IMR-90 (cell line): ENCODE data around the gene LRRC14B. TPM values are rescaled to one million over a fixed set of nuclear protein-coding genes. Genes with fewer than 3 reads are reported as not detected.

ENCODE experiments used
- ATAC-seq: fragments of 200-7000 bp; cut with Tn5 transposase; 2 replicates; pipeline ENCODE4 v1.9.1; 2020; ENCODE audit warnings: low read depth, mild to moderate bottlenecking, moderate library complexity
- BruUV-seq: library from RNA; stranded (reverse); fragments of 400-500 nt; replicated peaks from 2 replicates; lab custom pipeline; 2021; lab: Mats Ljungman, UMichigan
- CTCF ChIA-PET: fragments of 300-600 bp; formaldehyde crosslinking; extraction: SDS; loops from one replicate; lab custom pipeline; 2021; ENCODE audit warnings: antibody characterized with exemption; lab: Yijun Ruan, JAX
- POLR2A ChIA-PET: fragments of 300-600 bp; sonication (Branson Sonifier 250); formaldehyde crosslinking; loops from one replicate; lab custom pipeline; 2022; ENCODE audit warnings: antibody characterized with exemption; ENCODE audit not compliant: unreplicated experiment; lab: Charles Lee
- DNase-seq: peaks from one replicate; pipeline ENCODE4 v3.0.0; 2013
- H2AFZ ChIP-seq: replicated peaks from 2 replicates; pipeline ENCODE3; 2013; ENCODE audit warnings: low read length, mild to moderate bottlenecking; ENCODE audit not compliant: poor library complexity
- H2AK5ac ChIP-seq: 2 replicates; pipeline ENCODE4 v1.6.1; 2013; ENCODE audit warnings: low read depth, low read length, inconsistent platforms
- H2AK9ac ChIP-seq: replicated peaks from 2 replicates; pipeline ENCODE3; 2013; ENCODE audit warnings: mild to moderate bottlenecking, low read depth, low read length, moderate library complexity; ENCODE audit not compliant: poor library complexity
- H2BK120ac ChIP-seq: 2 replicates; pipeline ENCODE4 v1.6.1; 2013; ENCODE audit warnings: low read depth, low read length, inconsistent platforms
- H2BK15ac ChIP-seq: 3 replicates; pipeline ENCODE4 v1.6.1; 2013; ENCODE audit warnings: low read depth, low read length, inconsistent platforms
- H2BK20ac ChIP-seq: 2 replicates; pipeline ENCODE4 v1.6.1; 2013; ENCODE audit warnings: low read depth, mild to moderate bottlenecking, inconsistent platforms, low read length, moderate library complexity
- H2BK5ac ChIP-seq: 2 replicates; pipeline ENCODE4 v1.6.1; 2013; ENCODE audit warnings: mild to moderate bottlenecking, low read depth, low read length, inconsistent platforms; ENCODE audit not compliant: poor library complexity, severe bottlenecking
- H3K14ac ChIP-seq: replicated peaks from 2 replicates; pipeline ENCODE4 v1.6.1; 2013; ENCODE audit warnings: low read depth, low read length, inconsistent platforms
- H3K18ac ChIP-seq: 2 replicates; pipeline ENCODE4 v1.6.1; 2013; ENCODE audit warnings: low read depth, low read length, control low read depth
- H3K23ac ChIP-seq: 2 replicates; pipeline ENCODE4 v1.6.1; 2013; ENCODE audit warnings: low read depth, low read length, inconsistent platforms
- H3K27ac ChIP-seq: 2 replicates; pipeline ENCODE4 v1.5.1; 2013; ENCODE audit warnings: mild to moderate bottlenecking, control low read depth, low read length; ENCODE audit not compliant: insufficient read depth
- H3K27me3 ChIP-seq: 2 replicates; pipeline ENCODE4 v1.6.1; 2013; ENCODE audit warnings: low read length; ENCODE audit not compliant: control insufficient read depth, insufficient read depth
- H3K36me3 ChIP-seq: 2 replicates; pipeline ENCODE4 v1.6.1; 2013; ENCODE audit warnings: low read length, mixed read lengths; ENCODE audit not compliant: control insufficient read depth, insufficient read depth
- H3K4ac ChIP-seq: 2 replicates; pipeline ENCODE4 v1.6.1; 2013; ENCODE audit warnings: low read depth, low read length, inconsistent platforms
- H3K4me1 ChIP-seq: 2 replicates; pipeline ENCODE4 v1.6.1; 2013; ENCODE audit warnings: low read length, mixed read lengths; ENCODE audit not compliant: control insufficient read depth, insufficient read depth
- H3K4me2 ChIP-seq: 2 replicates; pipeline ENCODE4 v1.6.1; 2013; ENCODE audit warnings: low read depth, mild to moderate bottlenecking, control low read depth, low read length, moderate library complexity
- H3K4me3 ChIP-seq: 2 replicates; pipeline ENCODE4 v1.5.1; 2013; ENCODE audit warnings: low read depth, mild to moderate bottlenecking, control low read depth, low read length, moderate library complexity; ENCODE audit not compliant: insufficient read depth
- H3K56ac ChIP-seq: 2 replicates; pipeline ENCODE4 v1.6.1; 2013; ENCODE audit warnings: low read length, inconsistent platforms; ENCODE audit not compliant: insufficient read depth; ENCODE audit errors: extremely low read depth
- H3K79me1 ChIP-seq, 2 experiments: 2 replicates each; pipeline ENCODE4 v1.6.1; 2013; ENCODE audit warnings: low read length in 2 of 2, inconsistent platforms in 1 of 2, low read depth in 1 of 2
- H3K9ac ChIP-seq: 2 replicates; pipeline ENCODE4 v1.6.1; 2013; ENCODE audit warnings: low read depth, low read length, control low read depth
- H3K9me1 ChIP-seq: 2 replicates; pipeline ENCODE4 v1.6.1; 2013; ENCODE audit warnings: low read length, inconsistent platforms; ENCODE audit not compliant: insufficient read depth
- H3K9me3 ChIP-seq: 2 replicates; pipeline ENCODE4 v1.6.1; 2013; ENCODE audit warnings: low read length; ENCODE audit not compliant: control insufficient read depth, insufficient read depth
- H4K20me1 ChIP-seq: 2 replicates; pipeline ENCODE4 v1.6.1; 2013; ENCODE audit warnings: low read length, inconsistent platforms; ENCODE audit not compliant: insufficient read depth
- H4K5ac ChIP-seq: 2 replicates; pipeline ENCODE4 v1.6.1; 2013; ENCODE audit warnings: mild to moderate bottlenecking, low read depth, low read length, control low read depth
- H4K8ac ChIP-seq, 2 experiments: 2 replicates each; pipeline ENCODE4 v1.6.1; 2013; ENCODE audit warnings: low read depth in 2 of 2, low read length in 2 of 2, control low read depth in 1 of 2, inconsistent platforms in 1 of 2
- H4K91ac ChIP-seq: 2 replicates; pipeline ENCODE4 v1.6.1; 2013; ENCODE audit warnings: low read depth, low read length, inconsistent platforms; ENCODE audit not compliant: insufficient read depth
- CEBPB ChIP-seq: IDR thresholded peaks from 2 replicates; pipeline ENCODE4 v1.6.1; 2012; ENCODE audit warnings: low read depth, low read length, improper control_type of control experiment
- CHD1 ChIP-seq: IDR thresholded peaks from 2 replicates; pipeline ENCODE4 v1.6.1; 2012; ENCODE audit warnings: low read depth, low read length, improper control_type of control experiment
- ELK1 ChIP-seq: fragments of 150-350 bp; IDR thresholded peaks from 2 replicates; pipeline ENCODE4 v1.6.1; 2016; ENCODE audit warnings: low read depth, mild to moderate bottlenecking, low read length, moderate library complexity, borderline replicate concordance
- FOS ChIP-seq: fragments of 150-350 bp; IDR thresholded peaks from 2 replicates; pipeline ENCODE4 v1.6.1; 2016; ENCODE audit warnings: low read depth, low read length
- MAFK ChIP-seq: IDR thresholded peaks from 2 replicates; pipeline ENCODE4 v1.6.1; 2012; ENCODE audit warnings: low read depth, low read length, improper control_type of control experiment
- MXI1 ChIP-seq: IDR thresholded peaks from 2 replicates; pipeline ENCODE4 v1.6.1; 2012; ENCODE audit warnings: low read depth, mild to moderate bottlenecking, low read length, moderate library complexity, borderline replicate concordance
- NFE2L2 ChIP-seq: fragments of 150-350 bp; IDR thresholded peaks from 2 replicates; pipeline ENCODE4 v1.6.1; 2016; ENCODE audit warnings: low read depth, mild to moderate bottlenecking, low read length
- POLR2A ChIP-seq: IDR thresholded peaks from 2 replicates; pipeline ENCODE4 v1.6.1; 2012; ENCODE audit warnings: mild to moderate bottlenecking, low read depth, low read length
- RAD21 ChIP-seq: IDR thresholded peaks from 2 replicates; pipeline ENCODE4 v1.6.1; 2012; ENCODE audit warnings: low read length, improper control_type of control experiment
- RCOR1 ChIP-seq: IDR thresholded peaks from 2 replicates; pipeline ENCODE4 v1.6.1; 2012; ENCODE audit warnings: mild to moderate bottlenecking, low read length, improper control_type of control experiment; ENCODE audit not compliant: insufficient replicate concordance
- RFX5 ChIP-seq: IDR thresholded peaks from 2 replicates; pipeline ENCODE4 v1.8.0; 2012; ENCODE audit warnings: low read depth, mild to moderate bottlenecking, low read length, moderate library complexity
- WGBS, 2 experiments: methylation state at CpG; one replicate each; pipeline versions ENCODE4 v1.1.5 to v1.1.7; 2013; ENCODE audit warnings: missing lambda C conversion rate in 2 of 2; ENCODE audit not compliant: insufficient read length in 1 of 2; ENCODE audit errors: extremely low coverage in 2 of 2; 5-methylcytosine and 5-hydroxymethylcytosine counted together
- dilution Hi-C: fragments of 300-500 bp; cut with HindIII; formaldehyde crosslinking; loops from one replicate; pipeline ENCODE4 v1.14.3; 2018; ENCODE audit warnings: low sequenced_read_pairs; ENCODE audit not compliant: unreplicated experiment
- in situ Hi-C: fragments of 300-500 bp; cut with MboI; formaldehyde crosslinking; loops from 3 replicates; pipeline ENCODE4 v1.14.3; 2019; ENCODE audit warnings: low sequenced_read_pairs, inconsistent platforms, mixed read lengths
- intact Hi-C: fragments of 100-400 bp; cut with micrococcal nuclease; formaldehyde crosslinking; loops from 2 replicates; pipeline ENCODE4 v1.10.0; 2022
- polyA plus RNA-seq, 3 experiments: library from polyadenylated mRNA; depleted of rRNA; stranded (reverse); fragments of >200 nt; gene quantifications; 2 replicates each; pipeline ENCODE4 v1.2.3, GENCODE V29; 2012; ENCODE audit warnings: low replicate concordance in 1 of 3
- total RNA-seq: library from RNA; depleted of rRNA; stranded (reverse); fragments of >200 nt; gene quantifications from 2 replicates; pipeline ENCODE4 v1.2.3, GENCODE V29; 2012
- TF ChIP-seq, protein P1 (sequence below): fragments of 150-350 bp; IDR thresholded peaks from 2 replicates; pipeline ENCODE4 v1.6.1; 2017; ENCODE audit warnings: mild to moderate bottlenecking, antibody characterized with exemption, low read length, low read depth
- TF ChIP-seq, protein P2 (sequence below): conservative IDR thresholded peaks from 2 replicates; pipeline ENCODE4 v1.5.1; 2012; ENCODE audit warnings: mild to moderate bottlenecking, low read depth, low read length, improper control_type of control experiment

LRRC14B gene
- total and polyA plus RNA-seq, 2 of the 4 experiments (the other 2 are of a cell fraction): not detected

- no peak overlapping the region for H3K27ac ChIP-seq
- peak overlapping the region; percentile 71 for H2BK20ac ChIP-seq
- peaks cover 2% of the 10 kb centered on the region; the same call in 1 of the 2 replicates for H4K20me1 ChIP-seq
- H2AK9ac ChIP-seq: peak overlapping the region; percentile 81
- no TSS peak for BruUV-seq
- H4K8ac ChIP-seq: peak overlapping the region in 1 of 2 experiments; percentile 72; a peak in 1 of 4 replicates
- H3K36me3 ChIP-seq: no peaks in the 10 kb centered on the region
- no peaks in the 10 kb centered on the region for H3K4me1 ChIP-seq
- peak; percentile 99 for ATAC-seq
- H3K4me3 ChIP-seq: no peak overlapping the region
- 14% methylated on average over 11 of the region's 37 CpGs; no CpG with 5 or more reads in 1 of the 2 experiments for WGBS, 2 experiments
- intact Hi-C loops (no loop called here), dilution Hi-C loops (no loop called here), in situ Hi-C loops (no loop called here)
- H2AK5ac ChIP-seq: peak overlapping the region; percentile 83
- CTCF ChIA-PET: interaction anchor here (0.6 to 1.8 kb wide), 12 partner anchors 10 to 173 kb away, joined by 3 to 19 read pairs (median 5); partner anchors contain the start of genes CCDC127 and SDHA
- H2BK120ac ChIP-seq: peak overlapping the region; percentile 4; the same call in 1 of the 2 replicates
- no peak overlapping the region for H3K23ac ChIP-seq
- peak; percentile 77 for DNase-seq
- H3K18ac ChIP-seq: no peak overlapping the region
- no peak overlapping the region; the same call in 1 of the 2 replicates for H4K91ac ChIP-seq
- POLR2A ChIA-PET: no interaction called here
- no peak overlapping the region for H3K9ac ChIP-seq
- H2AFZ ChIP-seq: peak overlapping the region; percentile 92
- no peak overlapping the region for H2BK5ac ChIP-seq
- H3K9me1 ChIP-seq: peaks cover 3% of the 10 kb centered on the region; the same call in 1 of the 2 replicates
- H3K14ac ChIP-seq: no peak overlapping the region
- H2BK15ac ChIP-seq: peak overlapping the region; percentile 87; the same call in 1 of the 3 replicates
- no peaks in the 10 kb centered on the region for H3K79me1 ChIP-seq
- no peak overlapping the region for H3K56ac ChIP-seq
- H3K27me3 ChIP-seq: peaks cover 12% of the 10 kb centered on the region; the same call in 1 of the 2 replicates
- H3K9me3 ChIP-seq: no peaks in the 10 kb centered on the region
- H3K4me2 ChIP-seq: peak overlapping the region; percentile 40
- no peak overlapping the region; the same call in 1 of the 2 replicates for H4K5ac ChIP-seq
- H3K4ac ChIP-seq: peak overlapping the region; percentile 48; the same call in 1 of the 2 replicates
- TF ChIP-seq MAFK (no peak), RFX5 (no peak), NFE2L2 (no peak), CEBPB (no peak), ELK1 (no peak), MXI1 (no peak), FOS (no peak), RCOR1 (no peak), RAD21 (peak; percentile 80), POLR2A (no peak), CHD1 (no peak)
- TF ChIP-seq, protein P1, sequence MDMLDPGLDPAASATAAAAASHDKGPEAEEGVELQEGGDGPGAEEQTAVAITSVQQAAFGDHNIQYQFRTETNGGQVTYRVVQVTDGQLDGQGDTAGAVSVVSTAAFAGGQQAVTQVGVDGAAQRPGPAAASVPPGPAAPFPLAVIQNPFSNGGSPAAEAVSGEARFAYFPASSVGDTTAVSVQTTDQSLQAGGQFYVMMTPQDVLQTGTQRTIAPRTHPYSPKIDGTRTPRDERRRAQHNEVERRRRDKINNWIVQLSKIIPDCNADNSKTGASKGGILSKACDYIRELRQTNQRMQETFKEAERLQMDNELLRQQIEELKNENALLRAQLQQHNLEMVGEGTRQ: no peak
- TF ChIP-seq, protein P2, sequence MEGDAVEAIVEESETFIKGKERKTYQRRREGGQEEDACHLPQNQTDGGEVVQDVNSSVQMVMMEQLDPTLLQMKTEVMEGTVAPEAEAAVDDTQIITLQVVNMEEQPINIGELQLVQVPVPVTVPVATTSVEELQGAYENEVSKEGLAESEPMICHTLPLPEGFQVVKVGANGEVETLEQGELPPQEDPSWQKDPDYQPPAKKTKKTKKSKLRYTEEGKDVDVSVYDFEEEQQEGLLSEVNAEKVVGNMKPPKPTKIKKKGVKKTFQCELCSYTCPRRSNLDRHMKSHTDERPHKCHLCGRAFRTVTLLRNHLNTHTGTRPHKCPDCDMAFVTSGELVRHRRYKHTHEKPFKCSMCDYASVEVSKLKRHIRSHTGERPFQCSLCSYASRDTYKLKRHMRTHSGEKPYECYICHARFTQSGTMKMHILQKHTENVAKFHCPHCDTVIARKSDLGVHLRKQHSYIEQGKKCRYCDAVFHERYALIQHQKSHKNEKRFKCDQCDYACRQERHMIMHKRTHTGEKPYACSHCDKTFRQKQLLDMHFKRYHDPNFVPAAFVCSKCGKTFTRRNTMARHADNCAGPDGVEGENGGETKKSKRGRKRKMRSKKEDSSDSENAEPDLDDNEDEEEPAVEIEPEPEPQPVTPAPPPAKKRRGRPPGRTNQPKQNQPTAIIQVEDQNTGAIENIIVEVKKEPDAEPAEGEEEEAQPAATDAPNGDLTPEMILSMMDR: peak; percentile 84
Measured at GRCh38 chr5:188488-189481, 2.5 kb upstream of the LRRC14B start.
